NCI-H146 (cell line): ENCODE results near the gene UBLCP1.

Source experiments
- DNase-seq: peaks from one replicate; lab custom pipeline; 2025; lab: John Stamatoyannopoulos, UW

Gene UBLCP1

GRCh38 chr5:159313197-159313596, 50.1 kb downstream of the UBLCP1 start:
- DNase-seq: no peak

GRCh38 chr5:159316519-159317383, 53.7 kb downstream of the UBLCP1 start:
- DNase-seq: peak; percentile 13

- no peak for DNase-seq
Measured at GRCh38 chr5:159317849-159318248, 54.8 kb downstream of the UBLCP1 start.

GRCh38 chr5:159318448-159318847, 55.4 kb downstream of the UBLCP1 start:
- DNase-seq: no peak

- DNase-seq: no peak
Measured at GRCh38 chr5:159319363-159319762, 56.3 kb downstream of the UBLCP1 start.

GRCh38 chr5:159319832-159320231, 56.7 kb downstream of the UBLCP1 start:
- no peak for DNase-seq

- DNase-seq: no peak
Measured at GRCh38 chr5:159322180-159322579, 59.1 kb downstream of the UBLCP1 start.

GRCh38 chr5:159324102-159324755, 61.1 kb downstream of the UBLCP1 start:
- DNase-seq: no peak

- DNase-seq: no peak
Measured at GRCh38 chr5:159324986-159325385, 61.9 kb downstream of the UBLCP1 start.

GRCh38 chr5:159330131-159330800, 67.2 kb downstream of the UBLCP1 start, which contains the start of gene IL12B:
IL12B (minus strand) TSS chr5:159330487; CDS start chr5:159326782, 3,705 bp downstream.
- DNase-seq: no peak

- peak; percentile 5 for DNase-seq
Measured at GRCh38 chr5:159331093-159331973, 68.2 kb downstream of the UBLCP1 start.

GRCh38 chr5:159332800-159333544, 69.9 kb downstream of the UBLCP1 start:
- DNase-seq: no peak

GRCh38 chr5:159333545-159333925, 70.4 kb downstream of the UBLCP1 start:
- no peak for DNase-seq
